HepG2 (cell line): ENCODE results near the gene GABRA4. TPM values are rescaled to one million over a fixed set of nuclear protein-coding genes. Genes with fewer than 3 reads are reported as not detected.

ENCODE experiments used
- ATAC-seq: fragments of 200-7000 bp; cut with Tn5 transposase; 3 replicates; pipeline ENCODE4 v1.9.1; 2020; ENCODE audit warnings: mild to moderate bottlenecking, moderate library complexity
- BruUV-seq: library from RNA; stranded (reverse); fragments of 400-500 nt; replicated peaks from 2 replicates; lab custom pipeline; 2021; lab: Mats Ljungman, UMichigan
- CTCF ChIA-PET: fragments of 300-600 bp; formaldehyde crosslinking; extraction: SDS; loops from one replicate; lab custom pipeline; 2021; ENCODE audit warnings: low total read pairs, inconsistent platforms, low intra/inter-chr PET ratio; lab: Yijun Ruan, JAX
- POLR2A ChIA-PET: fragments of 350-600 bp; sonication (Branson Sonifier 250); formaldehyde crosslinking; loops from one replicate; lab custom pipeline; 2020; ENCODE audit warnings: antibody characterized with exemption, inconsistent platforms; lab: Yijun Ruan, JAX
- DNase-seq: peaks from one replicate; pipeline ENCODE4 v3.0.0-alpha.2; 2015; ENCODE audit warnings: low spot score
- FAIRE-seq: peaks from 3 replicates; lab custom pipeline; 2011; peaks lifted over from hg19 to GRCh38; lab: Jason Lieb, UNC
- H2AFZ ChIP-seq: one replicate; pipeline ENCODE4 v1.6.1; 2011; ENCODE audit warnings: low read length, inconsistent platforms
- H3K27ac ChIP-seq: fragments of 300-600 bp; 3 replicates; pipeline ENCODE4 v1.8.0; 2011; ENCODE audit warnings: mixed run types, mild to moderate bottlenecking, mixed read lengths, low read length, inconsistent platforms; ENCODE audit not compliant: insufficient read depth; ENCODE audit errors: extremely low read length
- H3K27me3 ChIP-seq, 2 experiments: fragments of 200-600 bp in 1 of 2; 2 replicates in 1 of 2; 3 replicates in 1 of 2; pipeline versions ENCODE4 v1.6.0 to v1.8.0; 2011; ENCODE audit warnings: low read length in 2 of 2, mild to moderate bottlenecking in 2 of 2, moderate library complexity in 2 of 2, inconsistent platforms in 1 of 2; ENCODE audit not compliant: insufficient read depth in 2 of 2, control insufficient read depth in 1 of 2
- H3K36me3 ChIP-seq, 2 experiments: fragments of 200-600 bp in 1 of 2; replicated peaks in 1 of 2; 2 replicates in 1 of 2; 3 replicates in 1 of 2; pipeline versions ENCODE4 v1.5.1 to v1.8.0; 2011; ENCODE audit warnings: low read length in 2 of 2, inconsistent platforms in 1 of 2; ENCODE audit not compliant: insufficient read depth in 2 of 2, control insufficient read depth in 1 of 2
- H3K4me1 ChIP-seq: 2 replicates; pipeline ENCODE4 v1.5.1; 2012; ENCODE audit warnings: low read length, inconsistent platforms; ENCODE audit not compliant: insufficient read depth
- H3K4me2 ChIP-seq: 2 replicates; pipeline ENCODE4 v1.6.0; 2011; ENCODE audit warnings: low read depth, low read length, inconsistent platforms
- H3K4me3 ChIP-seq, 3 experiments: fragments of 200-600 bp in 1 of 3; sonication (generic), shearing (Covaris generic) in 1 of 3; replicated peaks in 1 of 3; 2 replicates each; pipeline ENCODE4 v1.5.1; 2011 to 2016; ENCODE audit warnings: low read length in 3 of 3, inconsistent platforms in 2 of 3, low read depth in 2 of 3, mild to moderate bottlenecking in 2 of 3, control low read depth in 1 of 3, mixed read lengths in 1 of 3; ENCODE audit not compliant: insufficient read depth in 1 of 3
- H3K79me2 ChIP-seq: one replicate; pipeline ENCODE4 v1.6.1; 2011; ENCODE audit warnings: low read length, inconsistent platforms; ENCODE audit not compliant: insufficient read depth
- H3K9ac ChIP-seq: 2 replicates; pipeline ENCODE4 v1.6.0; 2011; ENCODE audit warnings: mild to moderate bottlenecking, low read depth, low read length, inconsistent platforms; ENCODE audit not compliant: insufficient read depth
- H3K9me3 ChIP-seq: 2 replicates; pipeline ENCODE4 v1.5.1; 2012; ENCODE audit warnings: mild to moderate bottlenecking, low read length
- H4K20me1 ChIP-seq: 2 replicates; pipeline ENCODE4 v1.6.0; 2011; ENCODE audit warnings: inconsistent platforms, mild to moderate bottlenecking, low read length, moderate library complexity; ENCODE audit not compliant: insufficient read depth
- ZFX ChIP-seq: sonication (generic); formaldehyde crosslinking; IDR thresholded peaks from 2 replicates; pipeline ENCODE4 v1.4.0; 2020; ENCODE audit warnings: mild to moderate bottlenecking, low read depth, missing genetic modification reagents, moderate library complexity
- ZNF512B ChIP-seq: sonication (generic); formaldehyde crosslinking; IDR thresholded peaks from 2 replicates; pipeline ENCODE4 v1.5.1; 2020; ENCODE audit warnings: missing genetic modification reagents, mild to moderate bottlenecking, borderline replicate concordance
- ZSCAN31 ChIP-seq: sonication (generic); formaldehyde crosslinking; IDR thresholded peaks from 2 replicates; pipeline ENCODE4 v1.5.0; 2020; ENCODE audit warnings: low read depth, mild to moderate bottlenecking, missing genetic modification reagents
- WGBS: methylation state at CpG from one replicate; pipeline ENCODE4 v1.1.6; 2017; ENCODE audit warnings: low lambda C conversion rate; 5-methylcytosine and 5-hydroxymethylcytosine counted together
- in situ Hi-C: cut with HindIII; loops from 2 replicates; pipeline ENCODE4 v1.10.0; 2017; ENCODE audit warnings: low pct_unique_long_range_greater_than_20kb; ENCODE audit not compliant: extremely low pct_ligation_motif_present
- intact Hi-C: fragments of 100-400 bp; cut with micrococcal nuclease; formaldehyde crosslinking; loops from one replicate; pipeline ENCODE4 v1.10.0; 2022; ENCODE audit not compliant: unreplicated experiment
- polyA plus RNA-seq, 8 experiments: library from polyadenylated mRNA; depleted of rRNA in 3 of 8; stranded (reverse) in 7 of 8; unstranded in 1 of 8; fragments of >200 nt; fragmentation: Illumina TruSeq in 4 of 8; extraction: Trizol in 4 of 8; gene quantifications; 2 replicates each; pipeline versions ENCODE4 v1.2.1 to v1.2.3, GENCODE V29; 2011 to 2016; ENCODE audit warnings: low read depth in 4 of 8, missing spikeins in 1 of 8, mixed read lengths in 1 of 8; ENCODE audit not compliant: insufficient read depth in 1 of 8
- total RNA-seq, 5 experiments: library from RNA; depleted of rRNA; stranded (reverse); fragments of >200 nt; fragmentation: Illumina TruSeq; extraction: Trizol; gene quantifications; 2 replicates each; pipeline ENCODE4 v1.2.3, GENCODE V29; 2016; ENCODE audit warnings: low read depth in 1 of 5

The GABRA4 gene
- total and polyA plus RNA-seq, 2 of the 13 experiments (the other 11 are each of a cell fraction or from before 2014, with no cell fraction given): not detected

DNA sequence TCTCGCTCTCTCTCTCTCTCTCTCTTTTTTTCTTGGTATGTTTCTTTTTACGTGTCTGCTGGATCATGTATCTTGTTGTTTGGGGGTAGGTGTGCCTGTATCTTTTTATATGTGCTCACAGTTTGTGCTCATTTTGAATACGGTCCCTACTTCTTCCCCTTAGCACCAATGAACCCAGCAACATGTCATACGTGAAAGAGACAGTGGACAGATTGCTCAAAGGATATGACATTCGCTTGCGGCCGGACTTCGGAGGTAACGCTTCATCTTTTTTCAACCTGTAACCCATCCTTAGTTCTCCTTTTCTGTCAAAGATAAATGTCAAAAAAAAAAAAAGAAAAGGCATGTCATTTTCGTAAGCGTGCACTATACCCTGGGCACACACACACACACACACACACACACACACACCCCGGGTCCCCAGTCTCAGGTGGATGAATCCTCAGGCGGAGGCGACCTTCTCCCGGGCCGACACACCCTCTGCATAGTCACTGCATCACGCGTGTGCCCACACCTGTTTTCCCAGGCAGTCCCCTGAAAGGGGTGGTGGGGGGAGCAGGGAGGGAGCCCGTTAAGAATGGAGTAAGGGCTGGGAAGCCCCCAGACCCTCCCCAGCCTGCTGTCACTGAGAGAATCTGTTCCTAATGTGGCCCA lies 38.5 kb upstream of the GABRA4 start:
- 0 out of 2 replicates have a peak, but pooled peaks have one; percentile 37 for TF ChIP-seq ZNF512B (CRISPR knock-in tag)
- TF ChIP-seq ZSCAN31: peak; percentile 18; the same call in 1 of the 2 replicates
- no peak for TF ChIP-seq ZFX (CRISPR knock-in tag)
- no peaks in the 10 kb centered on the region for H3K79me2 ChIP-seq
- peak overlapping the region; percentile 88 for H2AFZ ChIP-seq
- FAIRE-seq: no peak
- H3K4me2 ChIP-seq: peak overlapping the region; percentile 85
- WGBS: under 1% methylated on average over 18 of the region's 19 CpGs
- no TSS peak for BruUV-seq
- no peaks in the 10 kb centered on the region for H3K36me3 ChIP-seq
- H3K9ac ChIP-seq: peak overlapping the region; percentile 21; the same call in 1 of the 2 replicates
- H3K4me1 ChIP-seq: peaks cover 16% of the 10 kb centered on the region
- ChIA-PET POLR2A (no interaction called here), CTCF (interaction anchor here (2.6 to 3.8 kb wide), 2 partner anchors 100 to 188 kb away, joined by 14 to 22 read pairs; no protein-coding TSS in a partner anchor)
- peak overlapping the region; percentile 51 to 73 (median 51) for H3K4me3 ChIP-seq
- no peak overlapping the region for H3K27ac ChIP-seq
- DNase-seq: no peak
- ATAC-seq: peak; percentile 69
- H4K20me1 ChIP-seq: no peaks in the 10 kb centered on the region
- intact Hi-C loops: loop anchor here (1.0 to 10.0 kb wide), 4 partner anchors 95 to 353 kb away; no protein-coding TSS in a partner anchor
- in situ Hi-C loops: loop anchor here (10.0 kb wide), 1 partner anchor 97 kb away; no protein-coding TSS in a partner anchor
- H3K27me3 ChIP-seq: peaks cover 0 to 9% of the 10 kb centered on the region in 2 experiments; a peak in 2 of 5 replicates
- no peaks in the 10 kb centered on the region for H3K9me3 ChIP-seq
